GM21529 (cell line): ENCODE results near the gene EFCAB3.
A peak's percentile ranks its signal among the peaks of the same experiment; 100 is the strongest.
"Not testable (repeated sequence)": the region's sequence is repeated elsewhere in the genome, so short reads cannot be mapped to it uniquely, and the experiment has no call there.

Experiments
- ATAC-seq: cut with Tn5 transposase; IDR thresholded peaks from one replicate; pipeline ENCODE4 v1.9.1; 2021; ENCODE audit not compliant: unreplicated experiment

Gene EFCAB3

GRCh38 chr17:62380253-62380652 lies at the start of gene EFCAB3:
Gene EFCAB3, plus strand, starts transcription at chr17:62380553. Its CDS starts 2,427 bp downstream, at chr17:62382980.
- no peak for ATAC-seq

GRCh38 chr17:62336527-62336926 lies 43.8 kb upstream of the EFCAB3 start:
- ATAC-seq, result no peak

- no peak for ATAC-seq
Observed at GRCh38 chr17:62343764-62344270, 36.5 kb upstream of the EFCAB3 start.

- ATAC-seq, result no peak
Observed at GRCh38 chr17:62351176-62351575, 29.2 kb upstream of the EFCAB3 start.

- no peak for ATAC-seq
Observed at GRCh38 chr17:62366191-62366590, 14.2 kb upstream of the EFCAB3 start.

- no peak for ATAC-seq
Observed at GRCh38 chr17:62381561-62381960, 1.2 kb downstream of the EFCAB3 start.

GRCh38 chr17:62388856-62389255 lies 8.5 kb downstream of the EFCAB3 start:
- ATAC-seq, result no peak

- ATAC-seq, result no peak
Observed at GRCh38 chr17:62392908-62393307, 12.6 kb downstream of the EFCAB3 start.

- ATAC-seq, result no peak
Observed at GRCh38 chr17:62398891-62399290, 18.5 kb downstream of the EFCAB3 start.

GRCh38 chr17:62405451-62405850 lies 25.1 kb downstream of the EFCAB3 start:
- ATAC-seq, result no peak

GRCh38 chr17:62413090-62413489 lies 32.7 kb downstream of the EFCAB3 start:
- not testable (repeated sequence) for ATAC-seq

- ATAC-seq, result peak; percentile 93
Observed at GRCh38 chr17:62423647-62424461, 43.5 kb downstream of the EFCAB3 start, which contains the start of gene METTL2A. Gene METTL2A, plus strand, starts transcription at chr17:62423897. Its CDS starts 6 bp downstream, at chr17:62423903.

GRCh38 chr17:62426214-62426613 lies 45.9 kb downstream of the EFCAB3 start:
- ATAC-seq, result not testable (repeated sequence)

- not testable (repeated sequence) for ATAC-seq
Observed at GRCh38 chr17:62435251-62435650, 54.9 kb downstream of the EFCAB3 start.

- not testable (repeated sequence) for ATAC-seq
Observed at GRCh38 chr17:62441181-62441580, 60.8 kb downstream of the EFCAB3 start.

- ATAC-seq, result no peak
Observed at GRCh38 chr17:62444063-62444462, 63.7 kb downstream of the EFCAB3 start.

- not testable (repeated sequence) for ATAC-seq
Observed at GRCh38 chr17:62445791-62446190, 65.4 kb downstream of the EFCAB3 start.

GRCh38 chr17:62452195-62452594 lies 71.8 kb downstream of the EFCAB3 start:
- not testable (repeated sequence) for ATAC-seq

GRCh38 chr17:62453041-62453440 lies 72.7 kb downstream of the EFCAB3 start:
- not testable (repeated sequence) for ATAC-seq

- peak; percentile 22 for ATAC-seq
Observed at GRCh38 chr17:62453656-62454055, 73.3 kb downstream of the EFCAB3 start.

GRCh38 chr17:62454111-62454510 lies 73.8 kb downstream of the EFCAB3 start:
- peak; percentile 68 for ATAC-seq

GRCh38 chr17:62456016-62456415 lies 75.7 kb downstream of the EFCAB3 start:
- no peak for ATAC-seq
